WTC11 (cell line): ENCODE results near the gene FAM171A1. TPM values are rescaled to one million over a fixed set of nuclear protein-coding genes. Genes with fewer than 3 reads are reported as not detected.

Experiments used
- ATAC-seq: fragments of 200-7000 bp; cut with Tn5 transposase; 2 replicates; pipeline ENCODE4 v1.10.0; 2021; ENCODE audit warnings: mild to moderate bottlenecking, moderate library complexity
- CTCF ChIA-PET: fragments of 300-600 bp; sonication (Branson Sonifier 250); formaldehyde crosslinking; loops from one replicate; lab custom pipeline; 2021; ENCODE audit warnings: antibody characterized with exemption; lab: Charles Lee
- POLR2A ChIA-PET: fragments of 350-600 bp; sonication (Branson Sonifier 250); formaldehyde crosslinking; loops from one replicate; lab custom pipeline; 2021; ENCODE audit warnings: antibody characterized with exemption; lab: Charles Lee
- DNase-seq: peaks from one replicate; pipeline ENCODE4 v3.0.0; 2021; ENCODE audit warnings: low spot score
- H3K27ac Mint-ChIP-seq: 2 replicates; pipeline ENCODE4 v1.8.0; 2021; ENCODE audit warnings: mixed read lengths
- H3K27me3 Mint-ChIP-seq: 2 replicates; pipeline ENCODE4 v1.8.0; 2021; ENCODE audit warnings: low read depth, mild to moderate bottlenecking, moderate library complexity, mixed read lengths
- H3K36me3 Mint-ChIP-seq: 2 replicates; pipeline ENCODE4 v1.8.0; 2021; ENCODE audit warnings: mixed read lengths
- H3K4me1 Mint-ChIP-seq: 2 replicates; pipeline ENCODE4 v1.8.0; 2022; ENCODE audit warnings: mixed read lengths
- H3K4me3 Mint-ChIP-seq: 2 replicates; pipeline ENCODE4 v1.8.0; 2021; ENCODE audit warnings: mild to moderate bottlenecking, moderate library complexity, mixed read lengths
- H3K9me3 Mint-ChIP-seq: 2 replicates; pipeline ENCODE4 v1.8.0; 2021; ENCODE audit warnings: mixed read lengths
- AFF4 ChIP-seq: sonication (generic); formaldehyde crosslinking; IDR thresholded peaks from 2 replicates; pipeline ENCODE4 v1.8.1; 2023; ENCODE audit warnings: mild to moderate bottlenecking, missing genetic modification reagents, borderline replicate concordance
- ATF2 ChIP-seq: sonication (generic); formaldehyde crosslinking; IDR thresholded peaks from 2 replicates; pipeline ENCODE4 v1.8.1; 2022; ENCODE audit warnings: low read depth, missing genetic modification reagents, borderline replicate concordance
- ATF3 ChIP-seq: sonication (generic); formaldehyde crosslinking; conservative IDR thresholded peaks from 2 replicates; pipeline ENCODE4 v1.8.1; 2022; ENCODE audit warnings: mild to moderate bottlenecking, missing genetic modification reagents
- CBFB ChIP-seq: sonication (generic); formaldehyde crosslinking; IDR thresholded peaks from 2 replicates; pipeline ENCODE4 v1.8.1; 2022; ENCODE audit warnings: mild to moderate bottlenecking, low read depth, missing genetic modification reagents
- CDX4 ChIP-seq: fragments of 250-450 bp; sonication (Bioruptor Pico); IDR thresholded peaks from 2 replicates; pipeline ENCODE4 v1.9.0; 2021; ENCODE audit warnings: moderate library complexity, mild to moderate bottlenecking, inconsistent platforms, borderline replicate concordance
- CREB1 ChIP-seq: sonication (generic); formaldehyde crosslinking; IDR thresholded peaks from 2 replicates; pipeline ENCODE4 v1.8.0; 2023; ENCODE audit warnings: mild to moderate bottlenecking, missing genetic modification reagents
- E2F1 ChIP-seq: sonication (generic); formaldehyde crosslinking; IDR thresholded peaks from 2 replicates; pipeline ENCODE4 v1.8.0; 2022; ENCODE audit warnings: mild to moderate bottlenecking, missing genetic modification reagents
- ELF4 ChIP-seq: sonication (generic); formaldehyde crosslinking; IDR thresholded peaks from 2 replicates; pipeline ENCODE4 v1.8.1; 2022; ENCODE audit warnings: low read depth, mild to moderate bottlenecking, moderate library complexity, missing genetic modification reagents
- ETV6 ChIP-seq: sonication (generic); formaldehyde crosslinking; IDR thresholded peaks from 2 replicates; pipeline ENCODE4 v1.8.1; 2022; ENCODE audit warnings: mild to moderate bottlenecking, missing genetic modification reagents
- FOXJ3 ChIP-seq: sonication (generic); formaldehyde crosslinking; IDR thresholded peaks from 2 replicates; pipeline ENCODE4 v1.9.0; 2021; ENCODE audit warnings: missing genetic modification reagents, mild to moderate bottlenecking, borderline replicate concordance
- FOXK1 ChIP-seq: sonication (generic); formaldehyde crosslinking; IDR thresholded peaks from 2 replicates; pipeline ENCODE4 v1.8.0; 2022; ENCODE audit warnings: mild to moderate bottlenecking, moderate library complexity, missing genetic modification reagents
- GRHL2 ChIP-seq: fragments of 250-450 bp; sonication (Bioruptor Pico); IDR thresholded peaks from 2 replicates; pipeline ENCODE4 v1.8.0; 2022; ENCODE audit warnings: mild to moderate bottlenecking, moderate library complexity; ENCODE audit not compliant: insufficient replicate concordance, severe bottlenecking
- HMGA2 ChIP-seq: fragments of 250-450 bp; sonication (Bioruptor Pico); IDR thresholded peaks from 2 replicates; pipeline ENCODE4 v1.4.0; 2021; ENCODE audit warnings: mild to moderate bottlenecking, moderate library complexity
- IRF2 ChIP-seq: sonication (generic); formaldehyde crosslinking; IDR thresholded peaks from 2 replicates; pipeline ENCODE4 v1.8.0; 2022; ENCODE audit warnings: low read depth, missing genetic modification reagents, borderline replicate concordance
- MAX ChIP-seq: sonication (generic); formaldehyde crosslinking; IDR thresholded peaks from 2 replicates; pipeline ENCODE4 v1.8.0; 2022; ENCODE audit warnings: mild to moderate bottlenecking, missing genetic modification reagents
- MXD4 ChIP-seq: fragments of 250-450 bp; sonication (Bioruptor Pico); IDR thresholded peaks from 2 replicates; pipeline ENCODE4 v1.8.0; 2021; ENCODE audit warnings: mild to moderate bottlenecking, moderate library complexity, borderline replicate concordance
- MYBL2 ChIP-seq: sonication (generic); formaldehyde crosslinking; IDR thresholded peaks from 2 replicates; pipeline ENCODE4 v1.8.1; 2023; ENCODE audit warnings: mild to moderate bottlenecking, moderate library complexity, missing genetic modification reagents
- NFATC4 ChIP-seq: fragments of 250-450 bp; sonication (Bioruptor Pico); IDR thresholded peaks from 2 replicates; pipeline ENCODE4 v1.9.0; 2021; ENCODE audit warnings: mild to moderate bottlenecking
- NR3C1 ChIP-seq: sonication (generic); formaldehyde crosslinking; conservative IDR thresholded peaks from 2 replicates; pipeline ENCODE4 v1.8.1; 2023; ENCODE audit warnings: low read depth, mild to moderate bottlenecking, missing genetic modification reagents
- OVOL2 ChIP-seq: fragments of 250-450 bp; sonication (Bioruptor Pico); IDR thresholded peaks from 2 replicates; pipeline ENCODE4 v1.9.0; 2021; ENCODE audit warnings: mild to moderate bottlenecking, borderline replicate concordance
- PRRX2 ChIP-seq: fragments of 250-450 bp; sonication (Bioruptor Pico); IDR thresholded peaks from 2 replicates; pipeline ENCODE4 v1.8.0; 2021; ENCODE audit warnings: mild to moderate bottlenecking
- RORB ChIP-seq: fragments of 250-450 bp; sonication (Bioruptor Pico); IDR thresholded peaks from 2 replicates; pipeline ENCODE4 v1.9.0; 2021; ENCODE audit warnings: mild to moderate bottlenecking
- SMAD4 ChIP-seq: sonication (generic); formaldehyde crosslinking; IDR thresholded peaks from 2 replicates; pipeline ENCODE4 v1.8.0; 2022; ENCODE audit warnings: mild to moderate bottlenecking, missing genetic modification reagents
- TEAD4 ChIP-seq: sonication (generic); formaldehyde crosslinking; IDR thresholded peaks from 2 replicates; pipeline ENCODE4 v1.8.0; 2022; ENCODE audit warnings: mild to moderate bottlenecking, missing genetic modification reagents
- total RNA-seq: library from RNA; stranded (reverse); gene quantifications from 3 replicates; pipeline ENCODE4 v1.2.3, GENCODE V29; 2021

FAM171A1 gene
- total RNA-seq, 1 experiment from 2014 or later, result 33.9 TPM

- ChIA-PET CTCF (no interaction called here), POLR2A (no interaction called here)
- no peak overlapping the region for H3K27ac Mint-ChIP-seq
These were observed 51.0 kb downstream of the FAM171A1 start for GRCh38 chr10:15320118-15320517.

GRCh38 chr10:15316871-15317464 is 54.1 kb downstream of the FAM171A1 start:
- ATAC-seq (no peak), DNase-seq (no peak)
- ChIA-PET POLR2A (no interaction called here), CTCF (no interaction called here)
- Mint-ChIP-seq H3K4me3 (no peak overlapping the region), H3K27ac (peak overlapping the region; percentile 2; the same call in 1 of the 2 replicates), H3K4me1 (peaks cover 37% of the 10 kb centered on the region), H3K9me3 (peaks cover 10% of the 10 kb centered on the region), H3K27me3 (no peaks in the 10 kb centered on the region), H3K36me3 (0 out of 2 replicates have a peak, but pooled peaks cover 3% of the 10 kb centered on the region)
- no peak for TF ChIP-seq MAX (CRISPR knock-in tag)
- TF ChIP-seq NR3C1 (CRISPR knock-in tag), result no peak
- no peak for TF ChIP-seq OVOL2 (CRISPR knock-in tag)
- no peak for TF ChIP-seq SMAD4 (CRISPR knock-in tag)
- TF ChIP-seq FOXJ3 (CRISPR knock-in tag), result no peak
- no peak for TF ChIP-seq ATF3 (CRISPR knock-in tag)
- TF ChIP-seq MXD4 (CRISPR knock-in tag), result no peak
- TF ChIP-seq HMGA2, result no peak
- TF ChIP-seq E2F1 (CRISPR knock-in tag), result no peak
- no peak for TF ChIP-seq MYBL2 (CRISPR knock-in tag)
- no peak for TF ChIP-seq RORB (CRISPR knock-in tag)
- TF ChIP-seq ETV6 (CRISPR knock-in tag), result no peak
- TF ChIP-seq GRHL2 (CRISPR knock-in tag), result no peak
- no peak for TF ChIP-seq PRRX2 (CRISPR knock-in tag)
- TF ChIP-seq CREB1 (CRISPR knock-in tag), result no peak

More at GRCh38 chr10:15320118-15320517, 51.0 kb downstream of the FAM171A1 start:
- DNase-seq, result no peak
- Mint-ChIP-seq H3K4me3 (no peak overlapping the region), H3K9me3 (peaks cover 10% of the 10 kb centered on the region), H3K36me3 (0 out of 2 replicates have a peak, but pooled peaks cover 3% of the 10 kb centered on the region), H3K4me1 (peaks cover 34% of the 10 kb centered on the region), H3K27me3 (no peaks in the 10 kb centered on the region)
- no peak for TF ChIP-seq FOXK1 (CRISPR knock-in tag)
- TF ChIP-seq ATF2 (CRISPR knock-in tag), result no peak
- TF ChIP-seq CBFB (CRISPR knock-in tag), result no peak
- TF ChIP-seq HMGA2, result no peak
- TF ChIP-seq NFATC4 (CRISPR knock-in tag), result no peak
- no peak for TF ChIP-seq CDX4 (CRISPR knock-in tag)
- no peak for TF ChIP-seq TEAD4 (CRISPR knock-in tag)
- TF ChIP-seq IRF2 (CRISPR knock-in tag), result no peak
- TF ChIP-seq ELF4 (CRISPR knock-in tag), result no peak
- TF ChIP-seq MXD4 (CRISPR knock-in tag), result no peak
- TF ChIP-seq AFF4 (CRISPR knock-in tag), result no peak
- ATAC-seq, result no peak
